Central memory CD4-positive, alpha-beta T cell (primary cell): ENCODE results near the gene UQCRC2.
"Not testable (repeated sequence)": the region's sequence is repeated elsewhere in the genome, so short reads cannot be mapped to it uniquely, and the experiment has no call there.

ENCODE experiments used
- DNase-seq: peaks from one replicate; pipeline ENCODE4 v3.0.0; 2022

Gene UQCRC2

DNA sequence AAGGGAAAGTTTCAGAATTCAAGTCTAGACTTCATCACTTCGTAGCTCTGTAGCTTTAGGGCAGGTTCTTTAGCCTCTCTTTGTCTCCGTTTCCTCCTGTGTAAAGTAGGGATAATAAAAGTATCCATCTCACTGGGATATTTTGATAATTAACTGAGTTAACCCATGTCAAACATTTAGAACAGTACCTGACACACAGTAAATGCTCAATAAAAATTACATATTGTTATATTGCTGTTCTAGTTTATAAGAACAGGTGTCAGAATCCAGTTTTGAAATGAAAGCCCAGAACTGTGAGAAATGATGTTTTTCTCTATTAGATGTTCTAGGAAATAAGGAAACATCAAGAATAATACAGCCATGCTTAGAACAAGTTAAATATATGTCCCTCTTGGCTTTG lies 59.1 kb downstream of the UQCRC2 start:
- DNase-seq: no peak

DNA sequence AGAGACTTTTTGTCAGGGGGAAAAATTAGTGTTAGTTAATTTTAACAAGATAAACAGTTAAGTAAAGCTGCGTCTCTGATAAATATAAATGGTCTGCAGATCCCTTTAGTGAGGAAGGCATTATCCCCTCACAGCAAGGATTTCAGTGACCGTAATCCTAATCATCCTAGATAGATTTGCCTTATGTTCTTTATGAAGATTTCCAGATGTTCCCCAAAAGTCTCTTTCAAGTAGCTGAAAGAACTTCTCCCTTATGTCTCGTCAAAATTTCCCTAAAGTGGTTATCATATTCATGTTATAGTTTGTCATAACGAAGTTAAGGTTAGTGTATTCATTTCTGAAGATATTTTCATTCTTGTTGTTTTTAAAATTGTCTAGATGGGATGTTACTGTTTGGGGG lies 60.3 kb downstream of the UQCRC2 start:
- DNase-seq: no peak

DNA sequence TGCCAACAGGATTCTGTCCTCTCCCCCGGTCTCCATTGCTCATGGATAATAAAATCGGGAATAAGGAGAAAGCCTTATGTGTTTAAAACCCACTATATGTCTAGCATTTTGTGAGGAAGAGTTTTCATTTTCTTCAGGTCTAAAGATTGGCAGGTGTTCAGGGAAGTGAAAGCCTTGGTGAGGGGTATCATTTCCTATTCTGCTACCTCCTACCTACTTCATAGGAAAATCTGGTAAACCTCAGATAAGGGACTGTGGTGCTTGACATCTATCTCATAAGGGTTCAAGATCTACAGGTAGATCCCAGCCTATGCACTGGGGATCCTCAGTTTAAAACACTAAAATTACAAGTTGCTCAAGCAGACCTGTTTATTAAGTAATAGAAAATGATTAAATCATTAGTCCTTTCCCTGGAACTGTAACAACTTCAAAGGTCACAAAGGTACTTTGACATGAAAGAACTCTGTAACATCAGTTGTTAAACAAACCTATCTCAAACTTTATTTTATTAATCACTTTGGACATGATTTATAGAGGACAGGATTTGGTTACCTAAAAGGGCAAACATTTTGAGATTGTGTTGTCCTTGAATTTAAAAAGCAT lies 61.2 kb downstream of the UQCRC2 start:
- no peak for DNase-seq

DNA sequence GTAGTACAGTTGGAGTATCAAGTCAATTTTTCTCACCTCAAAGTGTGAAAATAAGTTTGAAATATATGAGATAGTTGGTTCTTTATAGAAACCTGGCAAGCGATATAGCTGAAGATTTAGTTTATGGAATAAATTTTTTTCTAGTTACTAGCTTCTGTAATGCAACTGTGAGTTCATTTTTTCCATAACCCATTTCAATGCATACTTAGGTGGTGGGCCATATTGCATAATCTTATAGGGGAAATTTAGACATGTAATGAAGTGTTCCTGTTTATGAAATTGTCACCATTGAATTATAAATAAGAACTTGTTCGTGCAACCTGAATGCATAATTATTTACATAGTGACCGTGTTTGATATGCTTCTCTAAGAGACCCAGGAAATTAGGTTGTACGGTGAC lies 63.8 kb downstream of the UQCRC2 start:
- DNase-seq: no peak

DNA sequence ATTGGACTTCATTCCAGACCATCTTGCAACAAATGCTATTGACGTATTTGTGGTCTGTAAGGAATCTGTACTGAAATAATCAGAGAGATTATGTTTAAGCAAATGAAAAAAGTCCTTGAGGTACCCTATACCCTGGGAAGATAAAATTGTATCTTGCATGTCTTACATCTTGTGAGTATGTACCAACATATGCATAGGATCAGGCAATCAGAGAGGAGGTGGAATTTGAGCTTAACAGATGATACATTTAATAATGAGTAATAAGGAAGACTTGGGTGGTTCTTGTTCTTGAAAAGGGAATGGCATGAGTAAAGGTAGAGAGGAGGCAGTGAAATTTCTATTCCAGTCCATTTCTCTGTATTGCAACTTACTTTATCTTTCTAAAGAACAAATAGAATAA lies 65.4 kb downstream of the UQCRC2 start:
- DNase-seq: no peak

DNA sequence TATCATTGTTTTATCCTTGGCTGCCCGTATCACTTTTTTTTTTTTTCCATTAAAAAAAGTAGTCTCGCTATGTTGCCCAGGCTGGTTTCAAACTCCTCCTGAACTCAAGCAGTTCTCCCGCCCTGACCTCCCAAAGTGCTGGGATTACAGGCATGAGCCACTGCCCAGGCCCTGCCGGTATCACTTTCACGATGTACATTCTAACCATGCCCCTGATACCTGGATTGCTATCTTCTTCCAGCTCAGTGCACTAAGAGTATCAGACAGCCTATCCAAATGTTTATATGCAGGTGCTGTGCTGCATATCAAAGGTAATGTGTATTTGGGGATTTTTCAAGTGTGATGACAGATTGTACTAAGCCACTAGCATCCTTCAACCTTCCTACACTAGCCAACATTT lies 69.0 kb downstream of the UQCRC2 start:
- no peak for DNase-seq

DNA sequence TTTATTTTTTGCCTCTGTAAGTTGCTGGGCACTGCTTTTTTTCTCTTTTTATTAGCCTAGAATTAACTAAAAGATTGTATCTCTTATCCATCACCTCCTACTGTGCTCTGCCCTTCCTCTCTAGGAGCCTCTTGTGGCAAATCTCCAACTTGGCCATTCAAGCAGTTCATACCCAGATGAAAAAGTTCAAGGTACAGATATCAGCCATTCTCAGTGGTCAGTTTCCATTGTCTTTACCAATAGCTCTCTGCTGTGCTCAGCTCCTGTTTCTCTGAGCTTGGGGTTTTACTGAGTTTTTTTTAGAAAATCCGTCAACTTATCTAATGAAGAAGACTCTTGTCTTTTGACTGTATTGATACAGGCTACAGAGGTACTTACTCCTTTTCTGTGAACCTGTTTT lies 70.3 kb downstream of the UQCRC2 start:
- DNase-seq: no peak

DNA sequence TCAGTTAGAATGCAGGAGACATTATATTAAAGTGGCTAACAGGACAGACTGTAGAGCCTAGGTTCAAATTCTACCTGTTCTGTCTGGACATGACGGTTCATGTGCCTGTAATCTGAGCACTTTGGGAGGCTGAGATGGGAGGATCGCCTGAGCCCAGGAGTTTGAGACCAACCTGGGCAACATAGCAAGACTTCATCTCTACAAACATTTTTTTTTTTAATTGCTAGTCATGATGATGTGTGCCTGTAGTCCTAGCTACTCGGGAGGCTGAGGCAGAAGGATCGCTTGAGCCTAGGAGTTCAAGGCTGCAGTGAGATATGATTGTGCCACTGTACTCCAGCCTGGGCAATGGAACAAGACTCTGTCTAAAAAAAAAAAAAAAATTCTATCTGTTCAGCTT lies 71.6 kb downstream of the UQCRC2 start:
- not testable (repeated sequence) for DNase-seq

DNA sequence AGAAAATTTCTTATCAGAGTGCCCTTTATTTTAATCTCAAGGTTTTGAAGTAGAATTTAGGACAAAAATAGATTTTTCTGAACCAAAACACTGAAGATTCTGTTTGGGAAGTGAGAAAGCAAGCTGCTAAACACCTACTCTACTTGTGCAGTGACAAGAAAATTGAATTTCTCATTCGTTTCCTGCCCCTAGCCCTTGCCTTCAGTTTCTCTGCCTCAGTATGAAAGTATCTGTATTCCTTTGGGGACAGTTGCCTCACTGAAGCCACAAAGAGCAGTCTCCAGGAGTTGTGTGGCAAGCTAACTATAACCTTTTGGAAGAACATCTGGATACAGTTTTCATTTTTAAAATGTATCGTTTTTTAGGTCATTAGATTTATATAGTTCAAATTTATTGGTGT lies 74.5 kb downstream of the UQCRC2 start:
- DNase-seq: no peak

DNA sequence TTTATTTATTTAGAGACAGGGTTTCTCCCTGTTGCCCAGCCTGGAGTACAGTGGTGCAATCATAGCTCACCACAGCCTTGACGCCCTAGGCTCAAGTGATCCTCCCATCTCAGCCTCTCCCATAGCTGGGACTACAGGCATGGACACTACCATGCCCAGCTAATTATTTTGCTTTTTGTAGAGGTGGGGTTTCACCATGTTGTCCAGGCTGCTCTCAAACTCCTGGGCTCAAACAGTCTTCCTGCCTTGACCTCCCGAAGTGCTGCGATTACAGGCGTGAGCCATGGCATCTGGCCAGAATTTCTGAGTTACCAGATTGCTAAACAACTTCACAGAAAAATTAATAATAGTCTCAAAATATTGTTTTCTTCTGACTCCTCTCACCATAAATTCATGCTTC lies 76.5 kb downstream of the UQCRC2 start:
- DNase-seq: no peak

DNA sequence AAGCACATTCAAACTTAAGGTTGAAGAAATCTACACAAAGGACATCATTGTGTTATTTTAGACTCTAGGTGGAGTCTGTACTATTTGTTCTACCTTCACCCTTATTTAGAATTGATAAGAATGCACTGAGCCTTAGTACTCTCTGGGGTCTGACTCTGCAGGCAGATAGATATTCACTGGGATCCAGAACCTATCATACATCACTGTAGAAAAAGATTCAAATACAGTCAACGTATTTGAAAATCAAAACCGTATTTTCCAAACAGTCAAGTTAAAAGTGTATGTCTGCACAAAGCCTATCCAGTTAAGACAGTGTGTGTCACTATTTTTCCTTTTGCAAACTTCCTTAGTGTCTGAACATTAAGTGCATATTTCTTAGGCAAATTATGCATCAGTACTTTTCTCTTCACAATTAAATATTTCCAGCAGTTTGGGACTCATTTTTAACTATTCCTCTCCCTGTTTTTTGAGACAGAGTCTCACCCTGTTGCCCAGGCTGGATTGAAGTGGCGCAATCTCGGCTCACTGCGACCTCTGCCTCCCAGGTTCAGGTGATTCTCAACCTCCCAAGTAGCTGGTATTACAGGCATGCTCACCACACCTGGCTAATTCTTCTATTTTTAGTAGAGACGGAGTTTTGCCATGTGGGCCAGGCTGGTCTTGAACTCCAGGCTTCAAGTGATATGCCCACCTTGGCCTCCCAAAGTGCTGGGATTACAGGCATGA lies 77.1 kb downstream of the UQCRC2 start:
- no peak for DNase-seq

DNA sequence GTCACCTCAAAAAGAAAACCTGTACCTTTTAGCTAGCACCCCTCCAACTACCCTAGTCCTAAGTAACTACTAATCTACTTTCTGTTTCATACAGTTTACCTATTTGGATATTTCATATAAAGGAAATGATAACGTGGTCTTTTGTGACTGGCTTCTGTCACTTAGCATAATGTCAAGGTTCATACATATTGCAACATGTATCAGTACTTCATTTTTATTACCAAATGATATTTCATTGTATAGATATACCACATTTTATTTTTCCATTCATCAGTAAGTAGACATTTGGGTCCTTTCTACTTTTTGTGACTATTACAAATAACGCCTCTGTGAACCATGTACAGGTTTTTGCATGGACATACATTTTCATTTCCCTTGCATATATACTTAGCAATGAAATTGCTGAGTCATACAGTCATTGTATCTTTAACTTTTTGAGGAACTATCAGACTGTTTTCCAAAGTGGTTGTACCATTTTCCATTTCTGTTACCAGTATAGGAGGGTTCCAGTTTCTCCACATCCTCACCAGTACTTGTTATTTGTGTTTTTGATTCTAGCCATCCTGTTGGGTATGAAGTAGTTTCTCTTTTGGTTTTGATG lies 78.4 kb downstream of the UQCRC2 start:
- no peak for DNase-seq
